Ovary (tissue), 9 donors: ENCODE results near the gene CDK18. TPM values are rescaled to one million over a fixed set of nuclear protein-coding genes. Genes with fewer than 3 reads are reported as not detected.

Source experiments
- DNase-seq, 5 donors: peaks; one replicate each; pipeline ENCODE4 v3.0.0-alpha.2; 2019 to 2020
- H3K27ac ChIP-seq, 2 donors: fragments of 200-600 bp; one replicate each; pipeline versions ENCODE4 v1.5.1 to v1.8.0; 2019 to 2022
- H3K27me3 ChIP-seq: fragments of 200-600 bp; one replicate; pipeline ENCODE4 v1.8.0; 2022
- H3K36me3 ChIP-seq: fragments of 200-600 bp; sonication (generic); one replicate; pipeline ENCODE4 v1.5.1; 2019
- H3K4me1 ChIP-seq: one replicate; pipeline ENCODE4 v1.8.1; 2013; ENCODE audit warnings: mild to moderate bottlenecking, moderate library complexity; ENCODE audit not compliant: insufficient read depth
- H3K4me3 ChIP-seq: fragments of 200-600 bp; sonication (generic); one replicate; pipeline ENCODE4 v1.5.1; 2017
- H3K9me3 ChIP-seq, 2 donors: fragments of 200-600 bp in 1 of 2; sonication (generic) in 1 of 2; one replicate each; pipeline versions ENCODE4 v1.5.1 to v1.8.1; 2013 to 2019; ENCODE audit warnings: mild to moderate bottlenecking in 1 of 2, moderate library complexity in 1 of 2
- CTCF ChIP-seq, 3 donors: fragments of 450-650 bp in 2 of 3; fragments of 200-600 bp in 1 of 3; IDR thresholded peaks; one replicate each; pipeline versions ENCODE4 v1.5.1 to v1.8.0; 2016 to 2022; ENCODE audit warnings: antibody characterized with exemption in 3 of 3, mild to moderate bottlenecking in 1 of 3
- EP300 ChIP-seq: sonication (generic); formaldehyde crosslinking; IDR thresholded peaks from one replicate; pipeline ENCODE4 v1.6.1; 2017; ENCODE audit warnings: antibody characterized with exemption
- POLR2A ChIP-seq: fragments of 450-650 bp; IDR thresholded peaks from one replicate; pipeline ENCODE4 v1.6.1; 2017; ENCODE audit warnings: antibody characterized with exemption, mild to moderate bottlenecking, moderate library complexity
- WGBS, 3 donors: extraction: QIAGEN DNeasy Blood & Tissue Kit in 1 of 3; methylation state at CpG; one replicate each; pipeline versions ENCODE4 v1.1.5 to v1.1.7; 2013 to 2017; 5-methylcytosine and 5-hydroxymethylcytosine counted together
- intact Hi-C, 4 donors: fragments of 100-400 bp; cut with DNase I; formaldehyde crosslinking; loops; one replicate each; pipeline versions ENCODE4 v1.11.0 to v1.15.1; 2022 to 2023
- polyA plus RNA-seq, 2 donors: library from polyadenylated mRNA; stranded (reverse); fragments of 200-250 nt in 1 of 2; fragments of 350-450 nt in 1 of 2; fragmentation: Illumina TruSeq in 1 of 2; extraction: RNeasy Lipid Tissue Mini Kit (QIAGEN cat#74804) in 1 of 2; gene quantifications; one replicate each; pipeline ENCODE4 v1.2.3, GENCODE V29; 2013 to 2014
- small RNA-seq: library from RNA; depleted of rRNA; stranded (forward); fragments of <200 nt; gene quantifications from one replicate; pipeline ENCODE3, GENCODE V24; 2016
- total RNA-seq, 7 donors: library from RNA; depleted of rRNA in 2 of 7; stranded (reverse); fragments of >200 nt in 2 of 7; fragmentation: NEBNext Ultra II Directional in 3 of 7; extraction: Animal tissue kit (Norgen Biotek cat#: 25700) in 3 of 7; gene quantifications; one replicate each; pipeline versions ENCODE4 v1.1.0 to v1.2.4, GENCODE V29; 2016 to 2023
- donor health status: DM: no; HTN: no; CAD: no; lungs with moderate emphysema.
- donor health status: DM: no; HTN: no; CAD: no.
- donor health status: Bipolar disorder and iron deficiency.
- donor health status: DM: yes; HTN: yes; CAD: no.
- donor health status: DM: no; HTN: no; CAD: no.
- donor health status: DM: yes; HTN: yes; CAD: no.

Gene CDK18
- total and polyA plus RNA-seq, 9 donors: 6.3 to 31.5 (median 18.8) TPM

GRCh38 chr1:205580140-205580922, 75.9 kb downstream of the CDK18 start:
- H3K36me3 ChIP-seq: no peaks in the 10 kb centered on the region
- H3K27ac ChIP-seq: no peak overlapping the region
- H3K9me3 ChIP-seq: no peaks in the 10 kb centered on the region
- WGBS, 3 donors: 82% methylated on average over 15 of the region's 15 CpGs
- H3K4me1 ChIP-seq: peaks cover 13% of the 10 kb centered on the region
- intact Hi-C loops: loop anchor here in 1 of 4 donors (10.0 kb wide), 1 partner anchor 46 kb away; no protein-coding TSS in a partner anchor
- DNase-seq: no peak
- TF ChIP-seq EP300: no peak
- no peak for TF ChIP-seq POLR2A
- no peak for TF ChIP-seq CTCF (IDR thresholded peaks at IDR 0.05)
- H3K4me3 ChIP-seq: no peak overlapping the region
- no peaks in the 10 kb centered on the region for H3K27me3 ChIP-seq

GRCh38 chr1:205580923-205581180, 76.4 kb downstream of the CDK18 start:
- DNase-seq: no peak
- H3K9me3 ChIP-seq: no peaks in the 10 kb centered on the region
- WGBS, 3 donors: 78 to 93% (median 85%) methylated on average over 3 of the region's 3 CpGs
- H3K4me1 ChIP-seq: peaks cover 13% of the 10 kb centered on the region
- no peaks in the 10 kb centered on the region for H3K36me3 ChIP-seq
- H3K27ac ChIP-seq: no peak overlapping the region
- no peaks in the 10 kb centered on the region for H3K27me3 ChIP-seq
- H3K4me3 ChIP-seq: no peak overlapping the region
- intact Hi-C loops: loop anchor here in 1 of 4 donors (10.0 kb wide), 1 partner anchor 46 kb away; no protein-coding TSS in a partner anchor
- TF ChIP-seq POLR2A: no peak
- no peak for TF ChIP-seq EP300
- TF ChIP-seq CTCF (IDR thresholded peaks at IDR 0.05): no peak

- H3K4me1 ChIP-seq: peaks cover 13% of the 10 kb centered on the region
- no peak for DNase-seq
- TF ChIP-seq POLR2A (no peak), EP300 (no peak), CTCF (IDR thresholded peaks at IDR 0.05) (no peak)
- H3K9me3 ChIP-seq: no peaks in the 10 kb centered on the region
- intact Hi-C loops: loop anchor here in 1 of 4 donors (10.0 kb wide), 1 partner anchor 47 kb away; no protein-coding TSS in a partner anchor
- 92 to 94% (median 92%) methylated on average over 9 of the region's 9 CpGs for WGBS, 3 donors
- no peak overlapping the region for H3K4me3 ChIP-seq
- no peaks in the 10 kb centered on the region for H3K36me3 ChIP-seq
- H3K27me3 ChIP-seq: no peaks in the 10 kb centered on the region
- H3K27ac ChIP-seq: no peak overlapping the region
Measured at GRCh38 chr1:205581321-205581980, 77.0 kb downstream of the CDK18 start.

GRCh38 chr1:205582046-205582445, 77.6 kb downstream of the CDK18 start:
- intact Hi-C loops: loop anchor here in 1 of 4 donors (10.0 kb wide), 1 partner anchor 47 kb away; no protein-coding TSS in a partner anchor
- Histone ChIP-seq H3K4me3 (no peak overlapping the region), H3K4me1 (peaks cover 13% of the 10 kb centered on the region), H3K27me3 (no peaks in the 10 kb centered on the region), H3K9me3 (no peaks in the 10 kb centered on the region), H3K27ac (no peak overlapping the region), H3K36me3 (no peaks in the 10 kb centered on the region)
- DNase-seq: no peak
- TF ChIP-seq POLR2A (no peak), CTCF (IDR thresholded peaks at IDR 0.05) (no peak), EP300 (no peak)
- WGBS, 3 donors: 34 to 58% (median 51%) methylated on average over 11 of the region's 11 CpGs

Small RNAs within 50 kb of the gene (small RNA-seq; reads per million reads assigned to genes)
- gene RNU2-19P: not detected

Other genes with a start within 250 kb of the CDK18 start
- 10 to 100 TPM in 1 of 7 donors, 1 to 10 TPM in 6; 2.7 to 53.2 (median 3.7) TPM for gene NUAK2, start 182.9 kb upstream of the CDK18 start, total RNA-seq
- gene NUAK2, start 182.9 kb upstream of the CDK18 start, polyA plus RNA-seq: 1 to 10 TPM; 1.2 to 1.5 TPM
- 100 to 1,000 TPM; 111 to 457 (median 270) TPM for gene KLHDC8A, start 147.7 kb upstream of the CDK18 start, total RNA-seq
- 100 to 1,000 TPM; 112 to 296 TPM for gene KLHDC8A, start 147.7 kb upstream of the CDK18 start, polyA plus RNA-seq
- gene LEMD1, start 82.6 kb upstream of the CDK18 start, total RNA-seq: 1 to 10 TPM in 4 of 7 donors, under 1 TPM in 2, not detected in 1; 0.43 to 7.0 (median 1.2) TPM
- gene LEMD1, start 82.6 kb upstream of the CDK18 start, polyA plus RNA-seq: under 1 TPM; 0.58 to 0.90 TPM
- 1 to 10 TPM in 3 of 7 donors, under 1 TPM in 4; 0.08 to 2.1 (median 0.60) TPM for gene BLACAT1, start 48.6 kb upstream of the CDK18 start, total RNA-seq
- under 1 TPM; 0.15 to 0.30 TPM for gene BLACAT1, start 48.6 kb upstream of the CDK18 start, polyA plus RNA-seq
- 10 to 100 TPM; 16.3 to 69.5 (median 55.1) TPM for gene ELK4, start 127.3 kb downstream of the CDK18 start, total RNA-seq
- 10 to 100 TPM in 1 of 2 donors, 1 to 10 TPM in 1; 5.8 to 14.0 TPM for gene ELK4, start 127.3 kb downstream of the CDK18 start, polyA plus RNA-seq
- gene SLC45A3, start 175.8 kb downstream of the CDK18 start, total RNA-seq: 1 to 10 TPM; 1.5 to 9.5 (median 5.8) TPM
- gene SLC45A3, start 175.8 kb downstream of the CDK18 start, polyA plus RNA-seq: 1 to 10 TPM; 3.4 to 3.5 TPM
- gene NUCKS1, start 245.5 kb downstream of the CDK18 start, total RNA-seq: 100 to 1,000 TPM; 104 to 335 (median 244) TPM
- gene NUCKS1, start 245.5 kb downstream of the CDK18 start, polyA plus RNA-seq: 100 to 1,000 TPM in 1 of 2 donors, 10 to 100 TPM in 1; 79.4 to 150 TPM